ENCODE measurements around the gene TXNDC16. TPM values are rescaled to one million over a fixed set of nuclear protein-coding genes. Genes with fewer than 3 reads are reported as not detected.
A peak's percentile ranks its signal among the peaks of the same experiment; 100 is the strongest.

TXNDC16 gene
- total RNA-seq, 2 donors from 2014 or later, result 7.8 to 10.6 TPM

DNA sequence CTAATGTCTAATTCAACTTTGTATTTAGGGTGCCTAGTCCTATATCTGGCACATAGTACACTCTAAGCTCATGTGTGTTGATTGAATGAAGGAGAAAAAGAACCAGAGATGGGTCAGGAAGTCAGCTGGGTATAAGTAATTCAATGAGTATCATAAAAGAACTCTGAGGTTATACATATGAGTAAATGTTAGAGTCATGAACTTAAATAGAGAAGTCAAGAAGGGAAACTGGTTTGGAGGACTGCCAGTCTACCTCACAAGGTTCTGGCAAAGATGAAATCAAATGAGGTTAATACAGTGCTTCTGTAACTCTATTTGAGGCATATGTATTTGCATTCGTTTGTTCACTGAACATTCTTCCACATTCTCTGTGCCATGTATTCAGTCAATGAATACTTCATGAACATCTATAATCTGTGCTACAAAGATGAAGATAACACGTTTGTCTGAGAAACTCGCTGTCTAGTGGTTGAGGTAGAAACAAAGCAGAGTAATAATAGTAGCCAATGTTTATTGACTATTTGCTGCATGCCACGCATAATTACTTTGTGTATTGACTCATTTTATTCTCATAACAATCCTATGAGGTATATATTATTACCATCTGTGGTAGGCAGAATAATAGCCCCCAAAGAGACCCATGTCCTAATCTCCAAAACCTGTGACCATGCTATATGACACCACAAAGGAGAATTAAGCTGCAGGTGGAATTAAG lies 149.3 kb downstream of the TXNDC16 start:
- TF ChIP-seq, protein P1, sequence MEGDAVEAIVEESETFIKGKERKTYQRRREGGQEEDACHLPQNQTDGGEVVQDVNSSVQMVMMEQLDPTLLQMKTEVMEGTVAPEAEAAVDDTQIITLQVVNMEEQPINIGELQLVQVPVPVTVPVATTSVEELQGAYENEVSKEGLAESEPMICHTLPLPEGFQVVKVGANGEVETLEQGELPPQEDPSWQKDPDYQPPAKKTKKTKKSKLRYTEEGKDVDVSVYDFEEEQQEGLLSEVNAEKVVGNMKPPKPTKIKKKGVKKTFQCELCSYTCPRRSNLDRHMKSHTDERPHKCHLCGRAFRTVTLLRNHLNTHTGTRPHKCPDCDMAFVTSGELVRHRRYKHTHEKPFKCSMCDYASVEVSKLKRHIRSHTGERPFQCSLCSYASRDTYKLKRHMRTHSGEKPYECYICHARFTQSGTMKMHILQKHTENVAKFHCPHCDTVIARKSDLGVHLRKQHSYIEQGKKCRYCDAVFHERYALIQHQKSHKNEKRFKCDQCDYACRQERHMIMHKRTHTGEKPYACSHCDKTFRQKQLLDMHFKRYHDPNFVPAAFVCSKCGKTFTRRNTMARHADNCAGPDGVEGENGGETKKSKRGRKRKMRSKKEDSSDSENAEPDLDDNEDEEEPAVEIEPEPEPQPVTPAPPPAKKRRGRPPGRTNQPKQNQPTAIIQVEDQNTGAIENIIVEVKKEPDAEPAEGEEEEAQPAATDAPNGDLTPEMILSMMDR (IDR thresholded peaks at IDR 0.05), result no peak
- intact Hi-C loops (cut with DNase I), result no loop called here
- no peak for DNase-seq

DNA sequence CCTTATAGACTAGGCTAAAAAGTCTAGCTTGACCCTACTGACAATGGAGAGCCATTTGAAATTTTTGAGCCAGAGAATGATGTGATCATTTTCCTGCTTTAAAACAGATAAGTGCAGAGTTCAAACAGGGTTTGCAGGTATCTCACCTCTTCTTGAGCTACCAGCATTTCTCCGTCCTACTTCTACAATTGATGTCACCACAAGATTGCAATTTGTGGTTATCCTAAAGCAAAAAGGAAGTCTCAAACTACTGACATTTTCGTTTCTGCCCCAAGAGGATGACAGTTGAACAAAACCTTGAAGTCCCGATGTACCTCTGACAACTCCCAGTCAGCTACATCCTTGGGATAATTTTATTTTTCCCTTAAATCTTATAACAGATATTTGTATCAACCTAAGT lies 151.5 kb downstream of the TXNDC16 start:
- no peaks in the 10 kb centered on the region for H3K4me1 ChIP-seq
- H3K9me3 ChIP-seq, result no peaks in the 10 kb centered on the region
- intact Hi-C loops (cut with DNase I), result no loop called here
- TF ChIP-seq, protein P1 (IDR thresholded peaks at IDR 0.05), result no peak
- H3K27ac ChIP-seq, result no peak overlapping the region
- DNase-seq, result no peak
- H3K9ac ChIP-seq (ENCODE audit: low read depth in 2 of 2, low read length in 2 of 2), result no peak overlapping the region
- H3K27me3 ChIP-seq, result no peaks in the 10 kb centered on the region
- H3K36me3 ChIP-seq, result no peaks in the 10 kb centered on the region
- no peak overlapping the region for H3K4me3 ChIP-seq

More for the DNA sequence above, 149.3 kb downstream of the TXNDC16 start:
- H3K36me3 ChIP-seq, result no peaks in the 10 kb centered on the region
- no peak overlapping the region for H3K27ac ChIP-seq
- no peaks in the 10 kb centered on the region for H3K27me3 ChIP-seq
- no peak overlapping the region for H3K9ac ChIP-seq (ENCODE audit: low read depth in 2 of 2, low read length in 2 of 2)
- H3K4me3 ChIP-seq, result no peak overlapping the region
- no peaks in the 10 kb centered on the region for H3K4me1 ChIP-seq
- no peaks in the 10 kb centered on the region for H3K9me3 ChIP-seq

DNA sequence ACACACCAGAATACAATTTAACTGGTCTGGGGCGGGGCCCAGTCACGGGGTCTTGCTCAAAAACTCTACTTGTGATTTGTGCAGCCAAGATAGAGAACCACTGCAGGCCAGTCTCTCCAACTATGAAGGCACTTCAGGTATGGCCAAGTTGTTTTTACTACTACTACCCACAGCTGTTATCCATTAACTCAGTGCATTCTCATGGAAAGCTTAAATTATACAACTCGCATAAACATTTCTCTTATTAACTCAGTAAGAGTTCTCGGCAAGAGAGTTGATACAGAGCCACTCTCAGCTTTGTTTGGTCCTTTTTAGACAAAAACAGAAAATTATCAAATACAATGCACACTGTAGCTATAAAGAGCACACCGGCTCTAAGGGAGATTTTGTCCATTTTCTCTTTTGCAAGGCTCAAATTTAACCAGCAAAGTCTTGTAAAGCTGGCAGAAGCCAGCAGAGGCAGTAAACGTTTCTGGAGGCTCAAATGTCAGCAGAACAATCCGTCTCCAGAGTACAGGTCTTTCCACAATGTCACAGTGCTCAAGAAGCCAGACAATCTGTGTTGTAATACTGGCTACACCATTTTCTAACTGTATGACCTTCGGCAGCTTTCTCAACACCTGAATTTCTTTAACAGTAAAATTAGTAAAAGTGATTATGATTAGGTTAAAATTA lies 152.2 kb downstream of the TXNDC16 start:
- H3K36me3 ChIP-seq, result no peaks in the 10 kb centered on the region
- peak; percentile 39 for DNase-seq
- no peaks in the 10 kb centered on the region for H3K9me3 ChIP-seq
- no peak overlapping the region for H3K4me3 ChIP-seq
- peak overlapping the region in 1 of 2 donors; percentile 19 for H3K9ac ChIP-seq (ENCODE audit: low read depth in 2 of 2, low read length in 2 of 2)
- no peaks in the 10 kb centered on the region for H3K4me1 ChIP-seq
- TF ChIP-seq, protein P1 (IDR thresholded peaks at IDR 0.05), result no peak
- intact Hi-C loops (cut with DNase I), result no loop called here
- H3K27me3 ChIP-seq, result no peaks in the 10 kb centered on the region
- peak overlapping the region; percentile 1 for H3K27ac ChIP-seq

DNA sequence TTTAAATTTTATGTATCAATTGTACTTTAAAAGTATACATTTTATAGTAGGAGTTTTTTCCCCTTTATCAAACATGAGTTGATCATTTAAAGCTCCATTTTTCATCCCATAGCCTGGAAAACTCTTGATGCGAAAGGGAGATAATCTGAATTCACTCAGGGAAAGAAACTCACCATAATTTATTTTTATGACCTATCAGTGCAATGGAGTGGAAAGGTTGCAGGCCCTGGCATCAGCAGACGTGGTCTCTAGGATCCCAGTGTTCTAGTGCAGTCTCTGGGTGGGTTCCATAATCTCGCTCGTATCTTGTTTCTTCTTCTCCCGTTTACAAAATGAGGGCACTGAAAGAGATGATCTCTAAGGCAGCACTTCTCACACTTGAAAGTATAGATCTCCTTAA lies 153.2 kb downstream of the TXNDC16 start:
- Histone ChIP-seq H3K27ac (no peak overlapping the region), H3K9ac (ENCODE audit: low read depth in 2 of 2, low read length in 2 of 2) (no peak overlapping the region), H3K27me3 (no peaks in the 10 kb centered on the region), H3K4me3 (no peak overlapping the region), H3K4me1 (no peaks in the 10 kb centered on the region), H3K36me3 (no peaks in the 10 kb centered on the region), H3K9me3 (no peaks in the 10 kb centered on the region)
- TF ChIP-seq, protein P1 (IDR thresholded peaks at IDR 0.05), result no peak
- intact Hi-C loops (cut with DNase I), result no loop called here
- DNase-seq, result no peak

DNA sequence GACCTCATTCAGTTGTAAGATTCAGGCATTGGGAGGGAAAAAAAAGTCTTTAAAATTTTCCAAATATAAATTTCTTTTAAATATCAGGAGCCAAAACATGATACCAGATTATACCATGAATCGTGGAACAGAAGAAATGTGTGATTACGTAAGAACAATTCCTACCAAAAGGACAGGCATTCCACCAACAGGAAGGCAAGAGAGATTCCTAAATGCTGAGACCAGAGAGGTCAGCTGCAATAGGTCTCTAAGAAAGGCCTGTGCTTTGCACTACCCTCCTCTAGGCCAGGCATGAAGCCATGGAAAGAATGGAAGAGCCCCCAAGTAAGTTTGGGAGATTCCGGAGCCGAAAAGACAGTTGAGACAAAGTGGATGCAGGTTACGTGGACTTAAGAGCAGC lies 154.5 kb downstream of the TXNDC16 start:
- Histone ChIP-seq H3K4me3 (no peak overlapping the region), H3K27me3 (no peaks in the 10 kb centered on the region), H3K27ac (no peak overlapping the region), H3K9ac (ENCODE audit: low read depth in 2 of 2, low read length in 2 of 2) (no peak overlapping the region), H3K4me1 (no peaks in the 10 kb centered on the region), H3K36me3 (no peaks in the 10 kb centered on the region), H3K9me3 (no peaks in the 10 kb centered on the region)
- DNase-seq, result no peak
- intact Hi-C loops (cut with DNase I), result no loop called here
- TF ChIP-seq, protein P1 (IDR thresholded peaks at IDR 0.05), result no peak

Measured in colonic mucosa (tissue), 4 donors.